GM12872 (cell line): Measurements from ENCODE around the gene DCT.

Experiments used
- TF ChIP-seq, protein P1 (sequence below): IDR thresholded peaks from 3 replicates; pipeline ENCODE4 v1.5.1; 2011; ENCODE audit warnings: low read depth, mild to moderate bottlenecking, low read length, moderate library complexity; ENCODE audit not compliant: insufficient read depth

The DCT gene

DNA sequence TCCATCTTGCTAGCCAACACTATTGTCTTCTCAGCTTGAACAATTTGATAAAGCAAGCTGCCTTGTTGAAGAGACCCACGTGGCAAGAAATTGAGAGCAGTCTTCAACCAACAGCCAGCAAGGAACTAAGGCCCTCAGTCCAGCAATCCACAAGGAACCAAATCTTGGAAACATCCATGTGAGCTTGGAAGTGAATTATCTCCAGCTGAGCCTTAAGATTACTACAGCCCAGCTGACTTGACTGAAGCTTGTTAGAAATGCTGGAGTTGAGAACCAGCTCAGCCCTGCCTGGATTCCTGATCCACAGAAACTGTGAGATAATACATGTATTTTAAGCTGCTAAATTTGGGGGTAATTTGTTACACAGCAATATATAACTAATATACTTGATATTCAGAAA is 26.2 kb upstream of the DCT start:
- TF ChIP-seq, protein P1, sequence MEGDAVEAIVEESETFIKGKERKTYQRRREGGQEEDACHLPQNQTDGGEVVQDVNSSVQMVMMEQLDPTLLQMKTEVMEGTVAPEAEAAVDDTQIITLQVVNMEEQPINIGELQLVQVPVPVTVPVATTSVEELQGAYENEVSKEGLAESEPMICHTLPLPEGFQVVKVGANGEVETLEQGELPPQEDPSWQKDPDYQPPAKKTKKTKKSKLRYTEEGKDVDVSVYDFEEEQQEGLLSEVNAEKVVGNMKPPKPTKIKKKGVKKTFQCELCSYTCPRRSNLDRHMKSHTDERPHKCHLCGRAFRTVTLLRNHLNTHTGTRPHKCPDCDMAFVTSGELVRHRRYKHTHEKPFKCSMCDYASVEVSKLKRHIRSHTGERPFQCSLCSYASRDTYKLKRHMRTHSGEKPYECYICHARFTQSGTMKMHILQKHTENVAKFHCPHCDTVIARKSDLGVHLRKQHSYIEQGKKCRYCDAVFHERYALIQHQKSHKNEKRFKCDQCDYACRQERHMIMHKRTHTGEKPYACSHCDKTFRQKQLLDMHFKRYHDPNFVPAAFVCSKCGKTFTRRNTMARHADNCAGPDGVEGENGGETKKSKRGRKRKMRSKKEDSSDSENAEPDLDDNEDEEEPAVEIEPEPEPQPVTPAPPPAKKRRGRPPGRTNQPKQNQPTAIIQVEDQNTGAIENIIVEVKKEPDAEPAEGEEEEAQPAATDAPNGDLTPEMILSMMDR = no peak

DNA sequence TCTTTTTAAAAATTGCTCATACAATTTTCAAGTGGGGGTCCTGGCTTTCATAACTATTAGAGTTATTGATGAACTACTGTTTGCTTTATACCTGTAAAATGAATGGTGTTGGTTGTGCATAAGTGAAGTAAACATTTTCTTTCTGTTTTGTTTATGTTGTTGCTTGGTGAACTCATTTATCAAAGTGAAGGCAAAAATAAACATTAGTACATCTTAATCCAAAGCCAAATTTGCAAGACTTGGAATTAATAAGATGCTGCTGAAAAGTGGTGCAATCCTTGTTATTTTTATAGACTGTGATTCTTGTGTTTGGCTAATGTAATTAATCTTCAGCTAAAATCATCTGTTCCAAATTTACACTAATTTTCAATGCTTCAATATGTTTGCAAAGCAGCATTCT is 24.4 kb upstream of the DCT start:
- TF ChIP-seq, protein P1 = no peak

DNA sequence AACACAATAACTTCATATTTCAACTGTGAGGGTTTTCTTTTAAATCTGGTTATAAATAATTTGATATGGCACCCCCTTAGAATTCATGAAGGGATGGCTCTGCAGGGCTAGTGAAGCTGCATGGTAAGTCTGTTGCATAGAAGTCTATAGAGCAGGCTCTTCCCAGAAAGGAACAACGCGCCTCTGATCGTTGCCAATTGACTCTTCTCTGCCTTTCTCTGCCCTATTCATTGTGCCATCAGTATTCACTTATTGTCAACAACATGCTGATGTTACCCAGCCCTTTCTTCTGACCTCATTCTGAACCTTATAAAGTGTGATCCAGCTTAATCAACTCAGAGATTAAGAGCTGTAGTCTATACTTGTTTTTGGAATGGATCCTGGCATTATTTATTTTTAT is 16.3 kb upstream of the DCT start:
- TF ChIP-seq, protein P1 = no peak

DNA sequence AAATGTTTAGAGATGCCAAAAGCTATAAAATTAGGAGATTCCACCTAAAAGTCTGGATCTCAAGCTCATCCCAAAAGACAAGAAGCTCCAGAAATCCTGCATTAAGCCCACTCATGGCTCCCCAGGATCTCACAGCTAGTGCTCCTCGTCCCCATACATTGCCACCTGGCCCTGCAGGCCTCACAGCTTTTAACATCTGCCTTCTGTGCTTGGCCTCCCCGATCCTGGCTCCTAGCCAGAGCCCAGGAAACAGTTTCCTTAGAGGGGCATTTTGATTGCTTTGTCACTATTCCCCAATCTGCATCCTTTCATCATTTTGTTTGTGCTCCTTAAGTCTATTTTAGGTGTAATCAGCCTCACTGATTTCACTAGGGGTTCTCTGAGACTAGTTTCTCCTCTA is 14.5 kb upstream of the DCT start:
- TF ChIP-seq, protein P1 = no peak

DNA sequence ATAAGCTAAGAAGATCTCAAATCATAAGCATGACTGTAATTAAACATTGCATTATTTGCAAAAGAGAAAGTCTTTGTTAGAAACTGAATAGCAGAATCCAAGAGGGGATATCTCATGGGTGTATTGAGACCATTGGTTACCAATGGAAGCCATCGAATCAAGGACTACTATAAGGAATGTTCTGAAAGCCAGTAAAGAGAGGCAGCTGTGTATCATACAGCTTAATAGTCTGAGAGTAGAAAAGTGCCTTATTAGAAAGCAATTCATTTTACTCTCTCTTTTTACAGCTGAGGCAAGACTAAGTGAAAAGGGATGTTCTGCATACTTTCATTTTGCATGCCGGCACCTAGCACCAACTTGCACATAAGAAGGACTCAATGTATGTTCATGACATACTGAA is 7.6 kb upstream of the DCT start:
- TF ChIP-seq, protein P1 = no peak

DNA sequence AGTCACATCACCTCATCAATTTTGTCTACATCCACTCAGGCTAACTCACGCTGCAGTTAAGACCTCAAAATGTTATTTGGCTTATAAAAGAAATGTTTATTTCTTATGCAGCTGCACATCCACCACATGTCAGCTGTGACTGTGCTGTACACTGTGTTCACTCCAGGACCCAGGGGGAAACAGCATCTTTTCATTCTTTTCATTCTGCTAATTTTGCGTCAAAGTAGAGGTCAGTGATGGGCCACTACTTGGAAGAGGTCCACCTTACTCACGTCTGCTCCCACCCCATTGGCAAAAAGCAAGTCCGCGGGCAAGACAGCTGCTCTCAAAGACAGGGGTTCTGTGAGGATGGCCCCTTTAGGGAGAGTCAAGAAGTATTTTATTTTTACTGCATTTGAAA is 4.5 kb upstream of the DCT start:
- TF ChIP-seq, protein P1 = no peak

DNA sequence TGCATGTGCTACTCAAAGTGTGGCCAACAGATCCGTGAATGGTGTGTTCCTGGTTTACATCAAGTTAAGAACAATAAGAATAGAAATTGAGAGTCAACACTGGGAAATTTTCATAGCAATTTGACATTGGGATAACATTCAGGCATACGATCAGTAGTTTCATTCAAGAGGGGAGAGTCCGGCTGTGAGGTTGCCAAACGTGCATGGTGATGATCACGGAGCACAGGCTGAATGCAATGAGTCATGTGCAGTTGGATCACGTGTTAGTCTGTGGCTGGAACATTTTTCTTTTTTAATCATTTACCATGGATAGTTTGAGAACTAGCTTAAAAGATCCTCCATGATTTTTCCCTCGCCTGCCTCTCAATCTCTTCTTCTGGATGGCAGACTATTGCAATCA is 2.5 kb upstream of the DCT start:
- TF ChIP-seq, protein P1 = no peak

DNA sequence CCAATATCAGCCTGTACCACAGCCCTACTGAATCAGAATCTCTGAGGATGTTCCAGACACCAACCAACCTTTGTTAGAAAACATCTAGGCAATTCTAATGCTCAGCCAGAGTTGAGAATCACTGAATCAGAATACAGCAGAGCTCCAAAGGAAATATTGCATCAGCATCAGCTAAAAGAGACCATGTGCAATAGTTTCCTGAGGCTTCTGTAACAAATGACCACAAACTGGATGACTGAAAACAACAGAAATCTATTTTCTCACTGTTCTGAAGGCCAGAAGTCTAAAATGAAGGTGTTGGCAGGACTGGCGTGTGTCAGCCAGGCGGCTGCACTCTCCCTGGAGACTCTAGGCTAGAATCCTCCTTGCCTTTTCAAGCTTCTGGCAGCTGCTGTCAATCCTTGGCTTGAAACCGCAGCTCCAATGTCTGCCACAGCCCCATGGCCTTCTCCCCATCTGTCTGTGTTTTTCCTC is 1.2 kb upstream of the DCT start:
- TF ChIP-seq, protein P1 = no peak
